ENCODE measurements around the gene SPR. TPM values are rescaled to one million over a fixed set of nuclear protein-coding genes. Genes with fewer than 3 reads are reported as not detected.
A peak's percentile ranks its signal among the peaks of the same experiment; 100 is the strongest.

The SPR gene
- total and polyA plus RNA-seq, 2 of the 13 experiments (the other 11 are each of a cell fraction or from before 2014, with no cell fraction given): 34.0 to 96.0 TPM

GRCh38 chr2:72888438-72889202, 1.4 kb downstream of the SPR start (continued):
- no peak for TF ChIP-seq ZSCAN5A (CRISPR knock-in tag; IDR thresholded peaks at IDR 0.05; ENCODE audit: borderline replicate concordance)
- TF ChIP-seq ZMAT3 (CRISPR knock-in tag; conservative IDR thresholded peaks at IDR 0.05): no peak
- no peak for TF ChIP-seq ZBTB38 (CRISPR knock-in tag; IDR thresholded peaks at IDR 0.05)
- TF ChIP-seq RNF2 (conservative IDR thresholded peaks at IDR 0.05; ENCODE audit: low read depth): no peak
- peak; percentile 66 for TF ChIP-seq GATAD2A (CRISPR knock-in tag; IDR thresholded peaks at IDR 0.05)
- no peak for TF ChIP-seq ZNF30 (CRISPR knock-in tag; IDR thresholded peaks at IDR 0.05)
- TF ChIP-seq HOXA5 (CRISPR knock-in tag; IDR thresholded peaks at IDR 0.05): peak; percentile 86
- peak; percentile 55 for TF ChIP-seq HOXA3 (CRISPR knock-in tag; IDR thresholded peaks at IDR 0.05)
- no peak for TF ChIP-seq TAF1 (CRISPR knock-in tag; IDR thresholded peaks at IDR 0.05)
- TF ChIP-seq ZNF276 (CRISPR knock-in tag; IDR thresholded peaks at IDR 0.05; ENCODE audit: low read depth): no peak
- peak; percentile 81; the same call in 1 of the 2 replicates for TF ChIP-seq MEIS2 (CRISPR knock-in tag; IDR thresholded peaks at IDR 0.05)
- no peak for TF ChIP-seq ZNF549 (CRISPR knock-in tag; IDR thresholded peaks at IDR 0.05)
- TF ChIP-seq HNF4G (IDR thresholded peaks at IDR 0.05; ENCODE audit: borderline replicate concordance, low read depth, low read length): peak; percentile 71; the same call in 1 of the 2 replicates
- no peak for TF ChIP-seq HNF4G (CRISPR knock-in tag; IDR thresholded peaks at IDR 0.05; ENCODE audit: borderline replicate concordance, low read depth)
- TF ChIP-seq MAF1 (CRISPR knock-in tag; IDR thresholded peaks at IDR 0.05; ENCODE audit: borderline replicate concordance): no peak; the same call in 1 of the 2 replicates
- TF ChIP-seq ATF2 (CRISPR knock-in tag; IDR thresholded peaks at IDR 0.05): no peak
- no peak for TF ChIP-seq SP1 (IDR thresholded peaks at IDR 0.05)
- TF ChIP-seq SP1 (CRISPR knock-in tag; IDR thresholded peaks at IDR 0.05): no peak
- no peak for TF ChIP-seq SNAPC4 (CRISPR knock-in tag; IDR thresholded peaks at IDR 0.05)
- no peak; the same call in 1 of the 2 replicates for TF ChIP-seq ZNF546 (CRISPR knock-in tag; conservative IDR thresholded peaks at IDR 0.05)
